Suprapubic skin (tissue), 4 donors: ENCODE measurements around the gene STAC2.

Experiments used
- CTCF ChIP-seq, 2 donors: fragments of 200-600 bp in 1 of 2; fragments of 450-650 bp in 1 of 2; sonication (generic) in 1 of 2; IDR thresholded peaks; one replicate each; pipeline ENCODE4 v1.5.1; 2016 to 2019; ENCODE audit warnings: antibody characterized with exemption in 2 of 2, mild to moderate bottlenecking in 1 of 2, moderate library complexity in 1 of 2
- EP300 ChIP-seq: sonication (generic); formaldehyde crosslinking; IDR thresholded peaks from one replicate; pipeline ENCODE4 v1.6.1; 2017; ENCODE audit warnings: antibody characterized with exemption
- POLR2AphosphoS5 ChIP-seq, 3 donors: sonication (generic); formaldehyde crosslinking; IDR thresholded peaks; one replicate each; pipeline ENCODE4 v1.6.1; 2017; ENCODE audit warnings: antibody characterized with exemption in 3 of 3

- TF ChIP-seq CTCF (IDR thresholded peaks at IDR 0.05) (no peak), EP300 (no peak), POLR2AphosphoS5 (IDR thresholded peaks at IDR 0.05) (no peak)
Observed at GRCh38 chr17:39213852-39214251, 11.9 kb downstream of the STAC2 start.
